CD4-positive, alpha-beta T cell treated with Interleukin-15 for 1 hour (primary cell): ENCODE data around the gene ADD3.

Experiments used
- DNase-seq: peaks from one replicate; pipeline ENCODE4 v3.0.0-alpha.2; 2020

Gene ADD3

GRCh38 chr10:110005719-110006118, 2.1 kb upstream of the ADD3 start:
- no peak for DNase-seq

- DNase-seq, result no peak
These were observed 1.2 kb upstream of the ADD3 start for GRCh38 chr10:110006358-110007160.

GRCh38 chr10:110007161-110007700, 553 bp upstream of the ADD3 start:
- DNase-seq, result no peak

GRCh38 chr10:110008518-110009339, 945 bp downstream of the ADD3 start:
- DNase-seq, result peak; percentile 54

GRCh38 chr10:110009736-110010475, 2.1 kb downstream of the ADD3 start:
- peak; percentile 59 for DNase-seq

- no peak for DNase-seq
These were observed 2.9 kb downstream of the ADD3 start for GRCh38 chr10:110010486-110011378.

- DNase-seq, result no peak
These were observed 3.9 kb downstream of the ADD3 start for GRCh38 chr10:110011681-110012080.

- DNase-seq, result no peak
These were observed 6.0 kb downstream of the ADD3 start for GRCh38 chr10:110013630-110014293.

GRCh38 chr10:110016039-110016438, 8.3 kb downstream of the ADD3 start:
- no peak for DNase-seq

GRCh38 chr10:110017052-110017451, 9.3 kb downstream of the ADD3 start:
- no peak for DNase-seq

GRCh38 chr10:110017907-110018306, 10.1 kb downstream of the ADD3 start:
- DNase-seq, result no peak

- no peak for DNase-seq
These were observed 12.5 kb downstream of the ADD3 start for GRCh38 chr10:110020265-110020664.

GRCh38 chr10:110022716-110023504, 15.1 kb downstream of the ADD3 start:
- DNase-seq, result no peak

GRCh38 chr10:110023785-110024465, 16.1 kb downstream of the ADD3 start:
- DNase-seq, result no peak

GRCh38 chr10:110029450-110029849, 21.7 kb downstream of the ADD3 start:
- no peak for DNase-seq

- no peak for DNase-seq
These were observed 25.3 kb downstream of the ADD3 start for GRCh38 chr10:110032801-110033700.

- no peak for DNase-seq
These were observed 26.0 kb downstream of the ADD3 start for GRCh38 chr10:110033701-110034235.

GRCh38 chr10:110034596-110034995, 26.8 kb downstream of the ADD3 start:
- DNase-seq, result no peak
